Mesenchymal stem cell (in vitro differentiated cells and primary cell): ENCODE results near the gene HNF4A.

ENCODE experiments used
- DNase-seq: peaks from one replicate; pipeline ENCODE4 v3.0.0-alpha.2; 2013
- H2AFZ ChIP-seq: one replicate; pipeline ENCODE4 v1.6.1; 2013; ENCODE audit warnings: low read depth, mild to moderate bottlenecking, control low read depth, inconsistent platforms, low read length, moderate library complexity
- H2AK5ac ChIP-seq: 2 replicates; pipeline ENCODE4 v1.6.1; 2013; ENCODE audit warnings: low read length, moderate library complexity, mild to moderate bottlenecking, inconsistent platforms; ENCODE audit not compliant: severe bottlenecking
- H2BK120ac ChIP-seq: one replicate; pipeline ENCODE4 v1.6.1; 2013; ENCODE audit warnings: low read depth, mild to moderate bottlenecking, inconsistent platforms, low read length, moderate library complexity
- H2BK12ac ChIP-seq, 2 experiments: one replicate each; pipeline ENCODE4 v1.6.1; 2013; ENCODE audit warnings: inconsistent platforms in 2 of 2, low read length in 2 of 2, mild to moderate bottlenecking in 2 of 2, moderate library complexity in 2 of 2, control low read depth in 1 of 2
- H2BK15ac ChIP-seq: one replicate; pipeline ENCODE4 v1.6.1; 2013; ENCODE audit warnings: mild to moderate bottlenecking, low read depth, inconsistent platforms; ENCODE audit not compliant: poor library complexity, severe bottlenecking
- H2BK5ac ChIP-seq: 2 replicates; pipeline ENCODE4 v1.6.1; 2013; ENCODE audit warnings: low read depth, mild to moderate bottlenecking, low read length, control low read depth, inconsistent platforms; ENCODE audit not compliant: poor library complexity, severe bottlenecking
- H3K14ac ChIP-seq, 2 experiments: one replicate each; pipeline ENCODE4 v1.6.1; 2013; ENCODE audit warnings: inconsistent platforms in 2 of 2, low read length in 2 of 2, control low read depth in 1 of 2, mild to moderate bottlenecking in 1 of 2, moderate library complexity in 1 of 2
- H3K18ac ChIP-seq, 2 experiments: one replicate each; pipeline ENCODE4 v1.6.1; 2013; ENCODE audit warnings: inconsistent platforms in 2 of 2, low read length in 2 of 2, control low read depth in 1 of 2, low read depth in 1 of 2, mild to moderate bottlenecking in 1 of 2
- H3K23ac ChIP-seq, 2 experiments: one replicate each; pipeline ENCODE4 v1.6.1; 2013; ENCODE audit warnings: inconsistent platforms in 2 of 2, low read length in 2 of 2, mild to moderate bottlenecking in 2 of 2, moderate library complexity in 2 of 2, control low read depth in 1 of 2
- H3K27ac ChIP-seq: 2 replicates; pipeline ENCODE4 v1.5.1; 2013; ENCODE audit warnings: mild to moderate bottlenecking, moderate library complexity, low read length, control low read depth, inconsistent platforms; ENCODE audit not compliant: poor library complexity, severe bottlenecking
- H3K27me3 ChIP-seq, 2 experiments: 2 replicates each; pipeline versions ENCODE4 v1.6.1 to v1.7.0; 2013; ENCODE audit warnings: low read length in 2 of 2, mild to moderate bottlenecking in 2 of 2, moderate library complexity in 2 of 2, control low read depth in 1 of 2, inconsistent platforms in 1 of 2; ENCODE audit not compliant: control insufficient read depth in 1 of 2, insufficient read depth in 1 of 2
- H3K36me3 ChIP-seq, 2 experiments: 2 replicates each; pipeline versions ENCODE4 v1.6.1 to v1.7.0; 2013; ENCODE audit warnings: low read length in 2 of 2, control low read depth in 1 of 2, inconsistent platforms in 1 of 2, low read depth in 1 of 2, mild to moderate bottlenecking in 1 of 2; ENCODE audit not compliant: insufficient read depth in 2 of 2, control insufficient read depth in 1 of 2
- H3K4ac ChIP-seq, 2 experiments: one replicate each; pipeline ENCODE4 v1.6.1; 2013; ENCODE audit warnings: inconsistent platforms in 2 of 2, low read length in 2 of 2, mild to moderate bottlenecking in 2 of 2, moderate library complexity in 2 of 2, control low read depth in 1 of 2, low read depth in 1 of 2
- H3K4me1 ChIP-seq: 2 replicates; pipeline ENCODE4 v1.6.1; 2013; ENCODE audit warnings: low read depth, low read length, control low read depth; ENCODE audit not compliant: control insufficient read depth, insufficient read depth
- H3K4me2 ChIP-seq: 2 replicates; pipeline ENCODE4 v1.6.1; 2013; ENCODE audit warnings: low read length, mild to moderate bottlenecking, inconsistent platforms; ENCODE audit not compliant: poor library complexity, severe bottlenecking
- H3K4me3 ChIP-seq, 2 experiments: 2 replicates each; pipeline versions ENCODE4 v1.5.1 to v1.7.0; 2013; ENCODE audit warnings: low read length in 2 of 2, mild to moderate bottlenecking in 2 of 2, control low read depth in 1 of 2, low read depth in 1 of 2; ENCODE audit not compliant: insufficient read depth in 1 of 2
- H3K79me1 ChIP-seq: replicated peaks from 2 replicates; pipeline ENCODE4 v1.6.1; 2013; ENCODE audit warnings: mild to moderate bottlenecking, control low read depth, low read length, inconsistent platforms; ENCODE audit not compliant: poor library complexity, severe bottlenecking
- H3K9ac ChIP-seq: 2 replicates; pipeline ENCODE4 v1.7.0; 2013; ENCODE audit warnings: mild to moderate bottlenecking, low read length, moderate library complexity
- H3K9me3 ChIP-seq: 2 replicates; pipeline ENCODE4 v1.7.0; 2013; ENCODE audit warnings: mild to moderate bottlenecking, low read length; ENCODE audit not compliant: control insufficient read depth
- H4K8ac ChIP-seq: one replicate; pipeline ENCODE4 v1.6.1; 2013; ENCODE audit warnings: inconsistent platforms, mild to moderate bottlenecking, low read length, moderate library complexity
- H4K91ac ChIP-seq: one replicate; pipeline ENCODE4 v1.6.1; 2013; ENCODE audit warnings: mild to moderate bottlenecking, low read length, inconsistent platforms
- WGBS: methylation state at CpG from one replicate; pipeline ENCODE4 v1.1.7; 2013; ENCODE audit warnings: mixed read lengths; 5-methylcytosine and 5-hydroxymethylcytosine counted together

Gene HNF4A

GRCh38 chr20:44463466-44463865 lies 108.0 kb downstream of the HNF4A start:
- no peak overlapping the region for H3K18ac ChIP-seq
- H2BK15ac ChIP-seq: no peak overlapping the region
- H3K23ac ChIP-seq: no peak overlapping the region
- H2BK120ac ChIP-seq: no peak overlapping the region
- H2AFZ ChIP-seq: no peak overlapping the region
- no peaks in the 10 kb centered on the region for H3K9me3 ChIP-seq
- 82% methylated on average over 5 of the region's 5 CpGs for WGBS
- H4K8ac ChIP-seq: no peak overlapping the region
- no peak overlapping the region for H3K4me2 ChIP-seq
- H3K27me3 ChIP-seq: peaks cover 3 to 4% of the 10 kb centered on the region in 2 experiments
- no peak overlapping the region for H3K27ac ChIP-seq
- no peak overlapping the region for H3K4me3 ChIP-seq
- H2AK5ac ChIP-seq: no peak overlapping the region
- H2BK12ac ChIP-seq: no peak overlapping the region
- no peaks in the 10 kb centered on the region for H3K79me1 ChIP-seq
- H3K14ac ChIP-seq: no peak overlapping the region
- H3K36me3 ChIP-seq: no peaks in the 10 kb centered on the region
- no peak overlapping the region for H3K4ac ChIP-seq
- no peak overlapping the region for H3K9ac ChIP-seq
- H2BK5ac ChIP-seq: no peak overlapping the region
- no peak overlapping the region for H4K91ac ChIP-seq
- DNase-seq: no peak
- H3K4me1 ChIP-seq: no peaks in the 10 kb centered on the region

GRCh38 chr20:44464514-44464913 lies 109.0 kb downstream of the HNF4A start:
- no peak overlapping the region for H2BK5ac ChIP-seq
- no peak for DNase-seq

GRCh38 chr20:44465001-44465560 lies 109.6 kb downstream of the HNF4A start:
- no peak overlapping the region for H2BK5ac ChIP-seq
- no peak overlapping the region for H3K9ac ChIP-seq
- WGBS: 73% methylated on average over 3 of the region's 3 CpGs
- peaks cover 0 to 3% of the 10 kb centered on the region in 2 experiments for H3K27me3 ChIP-seq
- no peak overlapping the region for H2AK5ac ChIP-seq
- no peak overlapping the region for H3K27ac ChIP-seq
- no peak overlapping the region for H2AFZ ChIP-seq
- H3K4me2 ChIP-seq: no peak overlapping the region
- H3K14ac ChIP-seq: no peak overlapping the region
- H3K4ac ChIP-seq: no peak overlapping the region
- H3K18ac ChIP-seq: no peak overlapping the region
- H3K79me1 ChIP-seq: no peaks in the 10 kb centered on the region
- no peak overlapping the region for H2BK15ac ChIP-seq
- no peak overlapping the region for H4K91ac ChIP-seq
- H2BK120ac ChIP-seq: no peak overlapping the region
- H2BK12ac ChIP-seq: no peak overlapping the region
- no peak overlapping the region for H3K23ac ChIP-seq
- no peaks in the 10 kb centered on the region for H3K9me3 ChIP-seq
- no peak for DNase-seq
- H3K4me3 ChIP-seq: no peak overlapping the region
- H4K8ac ChIP-seq: no peak overlapping the region
- H3K4me1 ChIP-seq: no peaks in the 10 kb centered on the region
- no peaks in the 10 kb centered on the region for H3K36me3 ChIP-seq

More at GRCh38 chr20:44464514-44464913, 109.0 kb downstream of the HNF4A start:
- Histone ChIP-seq H4K8ac (no peak overlapping the region), H2BK120ac (no peak overlapping the region), H3K27me3 (peaks cover 0 to 3% of the 10 kb centered on the region in 2 experiments), H2AFZ (no peak overlapping the region), H3K4me3 (no peak overlapping the region), H3K4me2 (no peak overlapping the region), H3K4ac (no peak overlapping the region), H2BK15ac (no peak overlapping the region), H3K9me3 (no peaks in the 10 kb centered on the region), H3K18ac (no peak overlapping the region), H3K4me1 (no peaks in the 10 kb centered on the region), H2BK12ac (no peak overlapping the region), H3K14ac (no peak overlapping the region), H2AK5ac (no peak overlapping the region), H3K9ac (no peak overlapping the region), H3K27ac (no peak overlapping the region), H3K79me1 (no peaks in the 10 kb centered on the region), H3K36me3 (no peaks in the 10 kb centered on the region), H3K23ac (no peak overlapping the region), H4K91ac (no peak overlapping the region)
- WGBS: 95% methylated on average over 3 of the region's 3 CpGs

GRCh38 chr20:44467289-44467883 lies 111.9 kb downstream of the HNF4A start:
- H3K4me2 ChIP-seq: no peak overlapping the region
- H3K4ac ChIP-seq: no peak overlapping the region
- H3K4me3 ChIP-seq: no peak overlapping the region
- no peaks in the 10 kb centered on the region for H3K9me3 ChIP-seq
- H3K79me1 ChIP-seq: no peaks in the 10 kb centered on the region
- H3K36me3 ChIP-seq: no peaks in the 10 kb centered on the region
- H3K4me1 ChIP-seq: no peaks in the 10 kb centered on the region
- H2AK5ac ChIP-seq: no peak overlapping the region
- no peak overlapping the region for H4K8ac ChIP-seq
- no peak overlapping the region for H2AFZ ChIP-seq
- no peak overlapping the region for H3K18ac ChIP-seq
- peak overlapping the region in 1 of 2 experiments; percentile 40 for H2BK12ac ChIP-seq
- H3K27ac ChIP-seq: no peak overlapping the region
- H2BK15ac ChIP-seq: peak overlapping the region; percentile 19
- no peak overlapping the region for H2BK5ac ChIP-seq
- no peak overlapping the region for H2BK120ac ChIP-seq
- WGBS: 64% methylated on average over 12 of the region's 12 CpGs
- no peak overlapping the region for H3K14ac ChIP-seq
- no peak overlapping the region for H3K9ac ChIP-seq
- H3K23ac ChIP-seq: no peak overlapping the region
- peak; percentile 26 for DNase-seq
- peaks cover 0 to 3% of the 10 kb centered on the region in 2 experiments for H3K27me3 ChIP-seq
- no peak overlapping the region for H4K91ac ChIP-seq
